DND-41 (cell line): Measurements from ENCODE around the gene ZBTB18.

ENCODE experiments used
- ATAC-seq: fragments of 200-7000 bp; cut with Tn5 transposase; 3 replicates; pipeline ENCODE4 v1.9.1; 2021; ENCODE audit warnings: low read depth; ENCODE audit not compliant: insufficient read depth
- DNase-seq: peaks from one replicate; pipeline ENCODE4 v3.0.0-alpha.2; 2020
- H2AFZ ChIP-seq: 2 replicates; pipeline ENCODE4 v1.6.0; 2012; ENCODE audit warnings: low read depth, low read length
- H3K27ac ChIP-seq: 2 replicates; pipeline ENCODE4 v1.5.1; 2012; ENCODE audit warnings: low read length, inconsistent platforms
- H3K27me3 ChIP-seq: fragments of 200-600 bp; sonication (generic); 2 replicates; pipeline ENCODE4 v1.6.0; 2012; ENCODE audit warnings: low read length, mild to moderate bottlenecking, inconsistent platforms; ENCODE audit not compliant: insufficient read depth, poor library complexity
- H3K36me3 ChIP-seq: 2 replicates; pipeline ENCODE4 v1.5.1; 2012; ENCODE audit warnings: low read length, inconsistent platforms; ENCODE audit not compliant: insufficient read depth
- H3K4me1 ChIP-seq: 2 replicates; pipeline ENCODE4 v1.5.1; 2012; ENCODE audit warnings: mild to moderate bottlenecking, low read length; ENCODE audit not compliant: insufficient read depth
- H3K4me2 ChIP-seq: 2 replicates; pipeline ENCODE4 v1.6.0; 2012; ENCODE audit warnings: mild to moderate bottlenecking, moderate library complexity, low read length, inconsistent platforms; ENCODE audit not compliant: insufficient read depth
- H3K4me3 ChIP-seq, 2 experiments: fragments of 200-600 bp in 1 of 2; shearing (Covaris generic) in 1 of 2; 2 replicates each; pipeline ENCODE4 v1.5.1; 2012 to 2016; ENCODE audit warnings: inconsistent platforms in 2 of 2, low read length in 2 of 2, mild to moderate bottlenecking in 2 of 2, low read depth in 1 of 2, moderate library complexity in 1 of 2
- H3K79me2 ChIP-seq: 2 replicates; pipeline ENCODE4 v1.6.0; 2012; ENCODE audit warnings: low read length, inconsistent platforms; ENCODE audit not compliant: insufficient read depth
- H3K9ac ChIP-seq: 2 replicates; pipeline ENCODE4 v1.6.0; 2012; ENCODE audit warnings: low read depth, mild to moderate bottlenecking, inconsistent platforms, low read length, moderate library complexity
- H3K9me3 ChIP-seq: 2 replicates; pipeline ENCODE4 v1.5.1; 2012; ENCODE audit warnings: low read length, moderate library complexity, mild to moderate bottlenecking, inconsistent platforms; ENCODE audit not compliant: insufficient read depth, severe bottlenecking
- H4K20me1 ChIP-seq: 2 replicates; pipeline ENCODE4 v1.6.0; 2012; ENCODE audit warnings: low read length; ENCODE audit not compliant: insufficient read depth
- EZH2 ChIP-seq: IDR thresholded peaks from 3 replicates; pipeline ENCODE4 v1.6.1; 2012; ENCODE audit warnings: borderline replicate concordance, low read depth, mild to moderate bottlenecking, moderate library complexity, low read length, inconsistent platforms; ENCODE audit not compliant: severe bottlenecking
- TF ChIP-seq, protein P1 (sequence below): IDR thresholded peaks from 2 replicates; pipeline ENCODE4 v1.5.1; 2012; ENCODE audit warnings: borderline replicate concordance, low read length, moderate library complexity, mild to moderate bottlenecking; ENCODE audit not compliant: poor library complexity, severe bottlenecking; ENCODE audit errors: extremely low read depth

Gene ZBTB18

DNA sequence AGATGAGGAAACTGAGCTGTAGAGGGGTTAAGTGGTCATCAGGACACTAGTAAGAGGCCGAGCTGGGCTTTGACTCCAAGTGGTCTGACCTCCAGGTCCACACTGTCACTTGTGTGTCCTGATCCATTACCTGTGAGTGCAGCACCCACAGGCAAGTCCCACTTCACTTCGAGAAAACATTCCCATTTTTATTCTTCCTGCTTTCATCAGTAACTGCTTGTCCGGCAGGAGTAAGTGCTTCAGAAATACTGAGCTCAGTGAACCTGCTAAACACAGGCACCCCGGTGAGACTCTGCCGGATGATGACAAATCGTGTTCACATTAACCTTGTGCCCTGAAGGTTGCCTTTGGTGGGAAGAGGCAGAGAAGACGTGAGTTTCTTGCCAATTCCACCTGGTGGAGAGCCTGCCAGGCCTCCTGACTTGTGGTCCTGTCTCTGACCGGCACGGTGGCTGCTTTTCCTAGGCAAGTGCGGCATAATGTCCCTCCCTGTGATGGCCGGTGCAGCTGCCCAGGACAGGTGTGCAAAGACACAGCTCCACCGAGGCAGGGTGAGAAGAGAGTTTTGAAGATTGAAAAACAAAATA, 29.4 kb downstream of the ZBTB18 start:
- Histone ChIP-seq H3K4me3 (no peak overlapping the region), H3K27me3 (peaks cover 3% of the 10 kb centered on the region), H3K36me3 (no peaks in the 10 kb centered on the region), H3K79me2 (no peaks in the 10 kb centered on the region), H3K27ac (no peak overlapping the region), H2AFZ (no peak overlapping the region), H4K20me1 (no peaks in the 10 kb centered on the region), H3K9me3 (no peaks in the 10 kb centered on the region), H3K4me1 (no peaks in the 10 kb centered on the region), H3K9ac (no peak overlapping the region), H3K4me2 (no peak overlapping the region)
- TF ChIP-seq EZH2 = no peak
- TF ChIP-seq, protein P1, sequence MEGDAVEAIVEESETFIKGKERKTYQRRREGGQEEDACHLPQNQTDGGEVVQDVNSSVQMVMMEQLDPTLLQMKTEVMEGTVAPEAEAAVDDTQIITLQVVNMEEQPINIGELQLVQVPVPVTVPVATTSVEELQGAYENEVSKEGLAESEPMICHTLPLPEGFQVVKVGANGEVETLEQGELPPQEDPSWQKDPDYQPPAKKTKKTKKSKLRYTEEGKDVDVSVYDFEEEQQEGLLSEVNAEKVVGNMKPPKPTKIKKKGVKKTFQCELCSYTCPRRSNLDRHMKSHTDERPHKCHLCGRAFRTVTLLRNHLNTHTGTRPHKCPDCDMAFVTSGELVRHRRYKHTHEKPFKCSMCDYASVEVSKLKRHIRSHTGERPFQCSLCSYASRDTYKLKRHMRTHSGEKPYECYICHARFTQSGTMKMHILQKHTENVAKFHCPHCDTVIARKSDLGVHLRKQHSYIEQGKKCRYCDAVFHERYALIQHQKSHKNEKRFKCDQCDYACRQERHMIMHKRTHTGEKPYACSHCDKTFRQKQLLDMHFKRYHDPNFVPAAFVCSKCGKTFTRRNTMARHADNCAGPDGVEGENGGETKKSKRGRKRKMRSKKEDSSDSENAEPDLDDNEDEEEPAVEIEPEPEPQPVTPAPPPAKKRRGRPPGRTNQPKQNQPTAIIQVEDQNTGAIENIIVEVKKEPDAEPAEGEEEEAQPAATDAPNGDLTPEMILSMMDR = no peak
- no peak for DNase-seq
- no peak for ATAC-seq

DNA sequence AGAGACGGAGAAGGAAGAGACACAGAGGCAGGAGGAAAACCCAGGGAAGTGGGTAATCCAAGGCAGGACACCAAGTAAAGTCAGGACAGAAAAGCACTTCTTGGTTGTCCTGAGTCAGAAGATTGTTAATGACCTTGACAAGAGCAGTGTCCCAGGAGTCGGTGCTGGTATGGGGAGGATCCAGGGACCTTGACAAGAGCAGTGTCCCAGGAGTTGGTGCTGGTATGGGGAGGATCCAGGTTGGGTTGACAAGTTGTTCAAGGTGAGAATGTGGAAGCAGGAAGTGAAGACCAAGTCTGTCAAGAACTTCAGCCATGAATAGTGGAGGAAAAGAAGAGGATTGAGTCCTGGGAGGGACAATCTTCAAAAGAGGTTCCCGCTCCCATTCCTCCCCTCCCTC, 31.9 kb downstream of the ZBTB18 start:
- Histone ChIP-seq H3K79me2 (no peaks in the 10 kb centered on the region), H3K9ac (no peak overlapping the region), H3K4me1 (no peaks in the 10 kb centered on the region), H3K36me3 (no peaks in the 10 kb centered on the region), H3K27ac (no peak overlapping the region), H3K4me2 (no peak overlapping the region), H3K27me3 (peaks cover 3% of the 10 kb centered on the region), H3K9me3 (no peaks in the 10 kb centered on the region), H4K20me1 (no peaks in the 10 kb centered on the region), H3K4me3 (no peak overlapping the region), H2AFZ (no peak overlapping the region)
- DNase-seq (no peak), ATAC-seq (no peak)
- TF ChIP-seq, protein P1 = no peak
- no peak for TF ChIP-seq EZH2

- Histone ChIP-seq H3K27ac (no peak overlapping the region), H3K27me3 (peaks cover 3% of the 10 kb centered on the region), H3K4me2 (no peak overlapping the region), H3K4me3 (no peak overlapping the region), H3K4me1 (no peaks in the 10 kb centered on the region), H3K9me3 (no peaks in the 10 kb centered on the region), H3K36me3 (no peaks in the 10 kb centered on the region), H4K20me1 (no peaks in the 10 kb centered on the region), H3K79me2 (no peaks in the 10 kb centered on the region), H3K9ac (no peak overlapping the region), H2AFZ (no peak overlapping the region)
- ATAC-seq (no peak), DNase-seq (no peak)
- TF ChIP-seq, protein P1 = no peak
- TF ChIP-seq EZH2 = no peak
Measured at GRCh38 chr1:244083383-244083943, 32.4 kb downstream of the ZBTB18 start.
